Measurements from ENCODE around the gene HEATR5A. TPM values are rescaled to one million over a fixed set of nuclear protein-coding genes. Genes with fewer than 3 reads are reported as not detected.

The HEATR5A gene
- polyA plus RNA-seq, 2 of the 4 experiments (the other 2 are of a cell fraction): 29.5 to 49.5 TPM

- peak overlapping the region; percentile 43 to 45; a peak in 4 of 6 replicates for H3K27ac ChIP-seq
- FAIRE-seq (no peak), DNase-seq (ENCODE audit: low read depth in 1 of 2, low spot score in 1 of 2) (no peak), ATAC-seq (no peak)
- ChIA-PET POLR2A (interaction anchor here (1.9 kb wide), 1 partner anchor 43 kb away, joined by 8 read pairs; the partner anchor contains the start of gene HEATR5A), CTCF (interaction anchor here (0.6 to 2.5 kb wide), 5 partner anchors 14 to 343 kb away, joined by 3 to 7 read pairs (median 4); no protein-coding TSS in a partner anchor)
- H3K4me1 ChIP-seq: peaks cover 13% of the 10 kb centered on the region
- TF ChIP-seq ZFP36 (IDR thresholded peaks at IDR 0.05; ENCODE audit: borderline replicate concordance, partially characterized antibody): no peak
- TF ChIP-seq JUNB (IDR thresholded peaks at IDR 0.05): no peak
- TF ChIP-seq SREBF2 (IDR thresholded peaks at IDR 0.05): no peak
- 92% methylated on average over 5 of the region's 5 CpGs for WGBS (ENCODE audit: missing lambda C conversion rate)
- no peaks in the 10 kb centered on the region for H3K9me3 ChIP-seq
- peak overlapping the region; percentile 54 for H3K4me2 ChIP-seq
- H3K4me3 ChIP-seq: no peak overlapping the region
These were observed 42.9 kb downstream of the HEATR5A start for GRCh38 chr14:31377433-31377832.

DNA sequence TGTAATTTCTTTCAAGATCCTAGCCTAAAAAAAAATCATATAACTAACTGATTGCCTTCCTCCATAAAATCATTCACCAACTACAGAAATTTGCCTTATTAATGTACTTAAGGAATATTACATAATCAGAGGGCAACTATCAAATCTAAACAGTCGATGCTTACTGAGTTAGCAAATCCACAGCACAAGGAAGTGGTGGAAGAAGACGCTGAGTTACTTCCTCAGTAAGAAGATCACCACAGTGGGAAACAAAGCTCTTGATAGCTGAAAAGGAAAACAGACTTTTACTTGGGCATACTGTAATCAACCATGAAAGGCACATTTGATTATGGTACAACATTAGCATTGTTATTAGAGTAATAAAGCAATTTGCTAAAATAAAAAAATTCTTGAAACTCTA, 48.7 kb downstream of the HEATR5A start:
- FAIRE-seq: no peak
- ChIA-PET CTCF (interaction anchor here (2.0 kb wide), 1 partner anchor 78 kb away, joined by 4 read pairs; no protein-coding TSS in a partner anchor), POLR2A (no interaction called here)
- DNase-seq (ENCODE audit: low read depth in 1 of 2, low spot score in 1 of 2): no peak
- H3K9me3 ChIP-seq: no peaks in the 10 kb centered on the region
- TF ChIP-seq MYC (IDR thresholded peaks at IDR 0.05; ENCODE audit: borderline replicate concordance, low read length) (no peak), POLR2AphosphoS2 (conservative IDR thresholded peaks at IDR 0.05; ENCODE audit: low read length) (no peak), KDM1A (IDR thresholded peaks at IDR 0.05; ENCODE audit: low read depth) (no peak), PHF8 (IDR thresholded peaks at IDR 0.05; ENCODE audit: borderline replicate concordance, low read depth) (no peak), JUN (IDR thresholded peaks at IDR 0.05) (no peak), FOSL2 (IDR thresholded peaks at IDR 0.05) (no peak), FOSL2 (CRISPR knock-in tag; IDR thresholded peaks at IDR 0.05) (no peak), MAZ (IDR thresholded peaks at IDR 0.05; ENCODE audit: borderline replicate concordance, low read depth, low read length) (no peak), CBX8 (IDR thresholded peaks at IDR 0.05) (no peak), ZC3H11A (IDR thresholded peaks at IDR 0.05) (no peak), HMGXB4 (CRISPR knock-in tag; IDR thresholded peaks at IDR 0.05; ENCODE audit: borderline replicate concordance) (no peak), ZNF302 (CRISPR knock-in tag; IDR thresholded peaks at IDR 0.05) (no peak), BHLHE40 (IDR thresholded peaks at IDR 0.05; ENCODE audit: low read depth, low read length) (no peak), NFE2L2 (conservative IDR thresholded peaks at IDR 0.05; ENCODE audit: low read length) (no peak), RCOR1 (IDR thresholded peaks at IDR 0.05; ENCODE audit: low read depth, low read length) (no peak), RARB (CRISPR knock-in tag; IDR thresholded peaks at IDR 0.05) (no peak), ELK1 (IDR thresholded peaks at IDR 0.05; ENCODE audit: low read depth, low read length) (no peak), TFCP2L1 (CRISPR knock-in tag; IDR thresholded peaks at IDR 0.05) (no peak)
- ATAC-seq: no peak
- no peak overlapping the region for H3K27ac ChIP-seq
- WGBS (ENCODE audit: missing lambda C conversion rate): 56% methylated on average over 2 of the region's 2 CpGs
- H3K4me2 ChIP-seq: no peak overlapping the region
- H3K4me3 ChIP-seq: no peak overlapping the region
- no peaks in the 10 kb centered on the region for H3K4me1 ChIP-seq

GRCh38 chr14:31363331-31364073, 56.8 kb downstream of the HEATR5A start:
- POLR2A ChIA-PET: no interaction called here
- H3K4me3 ChIP-seq: no peak overlapping the region

More at GRCh38 chr14:31363331-31364073, 56.8 kb downstream of the HEATR5A start:
- CTCF ChIA-PET: interaction anchor here (0.6 to 0.9 kb wide), 5 partner anchors 13 to 456 kb away, joined by 3 to 4 read pairs (median 3); no protein-coding TSS in a partner anchor
- DNase-seq (ENCODE audit: low read depth in 1 of 2, low spot score in 1 of 2) (no peak), ATAC-seq (no peak), FAIRE-seq (no peak)
- Histone ChIP-seq H3K27ac (no peak overlapping the region), H3K4me1 (peaks cover 10% of the 10 kb centered on the region; the same call in 2 of the 3 replicates), H3K4me2 (no peak overlapping the region), H3K9me3 (no peaks in the 10 kb centered on the region)
- TF ChIP-seq ZSCAN20 (CRISPR knock-in tag; IDR thresholded peaks at IDR 0.05): no peak
- TF ChIP-seq HOXA7 (CRISPR knock-in tag; IDR thresholded peaks at IDR 0.05): no peak
- peak in 1 of 2 experiments; percentile 23; a peak in 1 of 4 replicates for TF ChIP-seq CEBPB (IDR thresholded peaks at IDR 0.05)
- 98% methylated on average over 5 of the region's 5 CpGs for WGBS (ENCODE audit: missing lambda C conversion rate)
